Liver (tissue), 3 donors: ENCODE data around the gene FBXO47.

Experiments used
- CTCF ChIP-seq: fragments of 150-350 bp; IDR thresholded peaks from 2 replicates; pipeline ENCODE4 v1.5.1; 2017; ENCODE audit warnings: improper control_type of control experiment, low read depth, low read length; ENCODE audit not compliant: missing input control
- RAD21 ChIP-seq, 2 donors: IDR thresholded peaks; 2 replicates each; pipeline ENCODE4 v1.6.1; 2016; ENCODE audit warnings: antibody characterized with exemption in 2 of 2, mild to moderate bottlenecking in 2 of 2
- TAF1 ChIP-seq: conservative IDR thresholded peaks from 2 replicates; pipeline ENCODE4 v1.6.1; 2016; ENCODE audit warnings: antibody characterized with exemption, mild to moderate bottlenecking
- donor health status: healthy.
- donor health status: healthy.

GRCh38 chr17:39002991-39003715 lies 36.0 kb upstream of the FBXO47 start:
- TF ChIP-seq TAF1 (no peak), CTCF (no peak), RAD21 (IDR thresholded peaks at IDR 0.05) (no peak)
